GM19328 (cell line): ENCODE measurements around the gene POLD1.
A peak's percentile ranks its signal among the peaks of the same experiment; 100 is the strongest.
"Not testable (repeated sequence)": the region's sequence is repeated elsewhere in the genome, so short reads cannot be mapped to it uniquely, and the experiment has no call there.

Experiments used
- ATAC-seq: cut with Tn5 transposase; IDR thresholded peaks from one replicate; pipeline ENCODE4 v1.9.1; 2021; ENCODE audit warnings: mild to moderate bottlenecking, moderate library complexity; ENCODE audit not compliant: unreplicated experiment

Gene POLD1

GRCh38 chr19:50390295-50390694 is 6.1 kb downstream of the POLD1 start:
- ATAC-seq, result not testable (repeated sequence)

- ATAC-seq, result not testable (repeated sequence)
These were observed 6.8 kb downstream of the POLD1 start for GRCh38 chr19:50390952-50391351.

- no peak for ATAC-seq
These were observed 8.6 kb downstream of the POLD1 start for GRCh38 chr19:50392759-50393158.

GRCh38 chr19:50393589-50393988 is 9.4 kb downstream of the POLD1 start:
- ATAC-seq, result no peak

GRCh38 chr19:50394017-50394416 is 9.9 kb downstream of the POLD1 start:
- no peak for ATAC-seq

- ATAC-seq, result no peak
These were observed 14.7 kb downstream of the POLD1 start for GRCh38 chr19:50398675-50399367.

GRCh38 chr19:50399368-50399745 is 15.2 kb downstream of the POLD1 start:
- no peak for ATAC-seq

GRCh38 chr19:50401605-50402450 is 17.7 kb downstream of the POLD1 start:
- no peak for ATAC-seq

- no peak for ATAC-seq
These were observed 18.6 kb downstream of the POLD1 start for GRCh38 chr19:50402544-50403301.

GRCh38 chr19:50406156-50406820 is 22.1 kb downstream of the POLD1 start:
- ATAC-seq, result no peak

- no peak for ATAC-seq
These were observed 22.7 kb downstream of the POLD1 start for GRCh38 chr19:50406829-50407228.

- ATAC-seq, result no peak
These were observed 25.2 kb downstream of the POLD1 start for GRCh38 chr19:50409347-50409746.

- ATAC-seq, result no peak
These were observed 26.0 kb downstream of the POLD1 start for GRCh38 chr19:50410109-50410508.

- no peak for ATAC-seq
These were observed 28.3 kb downstream of the POLD1 start for GRCh38 chr19:50412419-50412818.

- no peak for ATAC-seq
These were observed 28.9 kb downstream of the POLD1 start for GRCh38 chr19:50413096-50413495.

GRCh38 chr19:50413531-50413930 is 29.4 kb downstream of the POLD1 start:
- ATAC-seq, result no peak

- peak; percentile 3 for ATAC-seq
These were observed 30.9 kb downstream of the POLD1 start for GRCh38 chr19:50414864-50415660.

GRCh38 chr19:50415661-50416033 is 31.5 kb downstream of the POLD1 start:
- peak; percentile 49 for ATAC-seq

- no peak for ATAC-seq
These were observed 32.2 kb downstream of the POLD1 start for GRCh38 chr19:50416034-50416977.
